Measurements from ENCODE around the gene RNU7-1.

Gene RNU7-1

DNA sequence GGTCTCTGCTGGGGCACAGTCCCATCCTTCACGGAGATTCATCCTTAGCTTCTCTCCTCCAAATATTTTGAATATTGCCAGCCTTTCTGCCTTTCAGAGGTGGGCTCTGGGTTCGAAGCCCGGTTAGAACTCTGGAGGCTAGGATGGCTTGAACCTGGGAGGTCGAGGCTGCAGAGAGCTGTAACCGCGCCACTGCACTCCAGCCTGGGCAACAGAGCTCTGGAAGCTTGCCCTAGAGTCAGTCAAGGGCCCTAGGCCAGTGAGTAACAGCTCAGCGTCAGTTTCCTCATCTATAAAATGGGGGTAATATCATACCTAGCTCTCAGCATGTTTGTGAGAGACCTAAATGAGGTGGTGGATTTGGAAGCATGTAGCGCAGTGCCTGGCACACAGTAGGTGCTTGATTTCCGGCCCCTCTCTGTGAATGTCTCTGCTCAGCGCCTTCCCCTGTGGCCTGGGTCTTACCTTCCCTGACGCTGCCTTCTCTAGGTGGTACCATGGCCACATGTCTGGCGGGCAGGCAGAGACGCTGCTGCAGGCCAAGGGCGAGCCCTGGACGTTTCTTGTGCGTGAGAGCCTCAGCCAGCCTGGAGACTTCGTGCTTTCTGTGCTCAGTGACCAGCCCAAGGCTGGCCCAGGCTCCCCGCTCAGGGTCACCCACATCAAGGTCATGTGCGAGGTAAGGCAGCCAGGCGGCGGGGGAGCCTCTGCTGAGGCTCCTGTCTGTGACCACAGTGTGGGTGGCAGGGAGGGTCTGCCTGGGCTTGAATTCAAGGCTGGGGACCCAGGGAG lies 10.9 kb downstream of the RNU7-1 start:
- no peak for DNase-seq

DNA sequence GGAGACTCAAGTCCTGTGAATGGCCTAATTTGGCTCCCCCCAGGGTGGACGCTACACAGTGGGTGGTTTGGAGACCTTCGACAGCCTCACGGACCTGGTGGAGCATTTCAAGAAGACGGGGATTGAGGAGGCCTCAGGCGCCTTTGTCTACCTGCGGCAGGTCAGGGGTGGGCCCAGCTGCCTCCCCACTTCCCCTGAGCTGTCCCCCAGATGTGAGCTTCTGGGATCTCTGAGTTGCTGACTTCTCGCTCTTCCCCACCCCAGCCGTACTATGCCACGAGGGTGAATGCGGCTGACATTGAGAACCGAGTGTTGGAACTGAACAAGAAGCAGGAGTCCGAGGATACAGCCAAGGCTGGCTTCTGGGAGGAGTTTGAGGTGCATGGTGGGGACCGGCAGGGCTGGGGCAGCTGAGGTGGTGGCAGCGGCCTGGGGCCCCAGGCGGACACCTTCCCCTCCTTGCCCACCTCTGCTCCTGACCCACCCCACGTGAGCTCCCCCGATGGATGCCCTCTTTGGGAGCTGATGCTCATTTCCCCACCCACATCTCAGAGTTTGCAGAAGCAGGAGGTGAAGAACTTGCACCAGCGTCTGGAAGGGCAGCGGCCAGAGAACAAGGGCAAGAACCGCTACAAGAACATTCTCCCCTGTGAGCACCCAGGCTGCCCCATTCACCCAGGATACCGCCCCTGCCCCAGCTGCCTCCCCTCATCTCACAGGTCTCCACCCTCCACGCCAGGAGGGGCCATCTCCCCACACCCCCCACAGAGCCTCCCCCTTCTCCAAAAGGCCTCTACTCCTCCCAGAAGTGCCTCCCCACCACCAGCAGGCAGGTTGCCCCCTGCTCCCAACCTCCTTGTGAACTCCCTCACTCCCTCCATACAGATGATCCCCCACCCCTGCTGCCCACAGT lies 11.7 kb downstream of the RNU7-1 start:
- DNase-seq = no peak

DNA sequence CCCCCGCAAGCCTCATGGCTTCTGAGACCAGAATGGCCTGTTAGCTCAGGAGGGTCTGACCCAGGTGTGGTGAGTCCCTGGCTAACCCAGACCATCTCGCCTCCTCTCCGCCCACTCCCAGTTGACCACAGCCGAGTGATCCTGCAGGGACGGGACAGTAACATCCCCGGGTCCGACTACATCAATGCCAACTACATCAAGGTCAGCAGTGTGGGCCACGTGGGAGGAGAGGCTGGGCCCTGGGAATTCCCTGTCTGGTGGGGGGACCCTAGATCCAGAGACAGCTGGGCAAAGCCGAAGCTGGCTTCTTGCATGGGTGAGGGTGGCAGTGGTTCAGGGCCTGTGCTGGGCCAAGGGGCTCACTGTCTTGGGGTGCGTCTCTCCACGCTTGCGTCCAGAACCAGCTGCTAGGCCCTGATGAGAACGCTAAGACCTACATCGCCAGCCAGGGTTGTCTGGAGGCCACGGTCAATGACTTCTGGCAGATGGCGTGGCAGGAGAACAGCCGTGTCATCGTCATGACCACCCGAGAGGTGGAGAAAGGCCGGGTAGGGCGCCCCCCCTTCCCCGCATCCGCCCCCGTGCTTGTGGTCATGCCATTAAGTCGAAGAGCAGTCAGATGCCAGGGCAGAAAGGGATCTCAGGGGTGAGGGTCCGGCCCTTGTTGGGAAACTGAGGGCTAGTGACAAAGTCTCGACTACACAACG lies 12.6 kb downstream of the RNU7-1 start:
- no peak for DNase-seq

DNA sequence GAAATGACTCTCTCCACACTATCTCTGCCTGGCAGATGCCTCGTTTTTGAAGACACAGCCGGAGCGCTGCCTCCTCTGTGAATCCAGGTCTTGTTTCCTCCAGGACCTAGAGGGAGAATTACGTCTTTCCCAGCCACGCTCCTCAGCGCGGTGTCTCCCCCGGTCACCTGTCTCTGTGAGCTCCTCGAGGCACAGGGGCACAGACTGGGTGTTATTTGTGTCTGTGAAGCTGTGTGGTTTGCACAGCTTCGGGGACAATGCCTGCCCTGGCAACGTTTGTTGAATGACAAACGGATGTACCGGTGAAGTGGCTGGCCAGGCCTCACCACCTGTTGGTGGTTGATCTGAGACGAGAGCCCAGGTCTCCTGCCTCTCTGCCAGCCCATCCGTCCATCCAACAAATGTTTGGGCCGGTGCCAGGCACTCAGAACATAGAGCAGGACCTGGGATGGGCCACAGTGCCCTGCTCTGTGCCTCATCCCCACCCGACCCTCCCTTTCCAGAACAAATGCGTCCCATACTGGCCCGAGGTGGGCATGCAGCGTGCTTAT lies 13.6 kb downstream of the RNU7-1 start:
- DNase-seq = no peak

DNA sequence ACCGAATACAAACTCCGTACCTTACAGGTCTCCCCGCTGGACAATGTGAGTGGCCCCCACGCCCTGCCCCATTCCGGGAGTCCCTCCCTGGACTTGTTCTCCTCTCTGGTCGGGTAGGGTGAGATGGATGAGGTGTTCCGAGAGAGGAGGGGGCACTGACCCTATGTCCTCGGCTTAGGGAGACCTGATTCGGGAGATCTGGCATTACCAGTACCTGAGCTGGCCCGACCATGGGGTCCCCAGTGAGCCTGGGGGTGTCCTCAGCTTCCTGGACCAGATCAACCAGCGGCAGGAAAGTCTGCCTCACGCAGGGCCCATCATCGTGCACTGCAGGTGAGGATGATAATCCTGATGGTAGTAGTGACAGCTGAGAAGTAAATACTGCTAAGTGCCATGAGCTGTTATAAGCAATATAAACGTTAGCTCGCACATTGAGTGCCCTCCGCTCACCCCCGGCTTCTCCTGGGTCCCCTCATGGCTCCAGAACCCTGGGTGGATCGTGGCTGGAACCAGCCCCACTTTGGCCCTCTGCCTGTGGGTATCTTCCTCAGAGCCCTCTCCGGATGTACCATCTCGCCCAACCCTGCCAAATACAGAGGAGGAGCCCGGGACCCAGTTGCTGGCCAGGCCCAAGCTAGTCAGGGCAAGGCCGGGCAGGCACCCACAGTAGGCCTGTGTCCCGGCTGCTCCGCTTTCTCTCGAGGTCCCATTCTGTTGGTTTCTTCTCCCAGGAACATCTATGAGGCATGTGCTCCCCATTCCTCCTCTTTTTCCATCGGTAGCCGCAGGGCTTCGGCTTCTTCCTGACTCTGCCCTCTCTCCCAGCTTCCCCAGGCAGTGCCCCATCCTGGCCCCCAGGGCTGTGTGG lies 14.4 kb downstream of the RNU7-1 start:
- DNase-seq = no peak

DNA sequence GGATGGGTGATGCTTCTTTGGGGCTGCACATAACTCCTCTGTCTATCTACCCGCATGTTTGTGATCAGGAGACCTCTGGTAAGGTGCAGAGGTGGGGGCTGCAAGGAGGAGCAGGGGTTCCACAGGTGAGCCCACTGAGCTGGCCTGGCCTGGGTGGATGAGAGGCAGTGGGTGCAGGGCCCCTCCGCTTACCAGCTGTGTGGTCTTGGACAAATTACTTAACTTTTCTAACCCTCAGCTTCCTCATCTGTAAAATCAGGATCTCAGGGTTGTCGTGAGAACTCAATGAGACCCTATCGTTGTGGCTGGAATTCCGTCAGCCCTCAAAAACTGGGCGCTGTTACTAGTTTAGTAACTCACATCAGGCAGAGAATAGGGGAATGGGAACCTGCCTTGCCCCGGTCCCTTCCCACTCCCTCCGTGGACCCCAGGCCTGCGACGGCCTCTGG lies 15.0 kb downstream of the RNU7-1 start:
- DNase-seq = no peak

DNA sequence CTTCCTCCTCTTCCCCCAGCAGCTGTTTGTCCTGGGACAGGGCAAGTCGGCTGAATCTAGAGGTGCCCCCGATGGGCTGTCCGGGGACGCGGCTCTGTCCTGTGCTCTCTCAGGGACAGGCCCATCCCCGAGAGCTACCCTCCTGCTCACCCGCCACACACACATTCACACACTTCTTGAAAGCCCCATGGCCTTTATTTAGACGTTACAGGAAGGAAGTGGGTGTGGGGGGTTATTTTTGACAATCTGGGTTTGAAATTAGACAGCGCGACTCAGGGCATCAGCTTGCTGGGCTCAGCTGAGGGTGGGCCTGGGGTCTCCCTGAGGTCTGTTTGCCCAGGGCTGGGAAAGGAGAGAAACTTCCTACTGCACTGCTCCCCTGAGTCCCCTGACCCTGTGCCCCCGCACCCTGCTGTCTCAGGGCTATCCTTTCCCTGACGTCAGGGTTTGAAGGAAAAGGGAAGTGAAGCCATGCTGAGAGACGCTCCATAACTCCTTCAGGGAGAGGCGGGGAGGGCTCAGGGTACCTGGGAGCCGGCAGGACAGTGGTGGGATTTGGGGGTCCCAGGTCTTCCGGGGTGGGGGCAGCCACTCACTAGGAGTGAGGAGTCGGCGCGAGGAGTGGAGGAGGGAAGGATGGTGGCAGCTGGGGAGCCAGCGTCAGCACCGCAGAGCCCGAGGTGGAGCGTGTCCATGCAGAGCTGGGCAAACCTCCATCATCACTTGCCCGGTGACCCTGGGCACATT lies 15.6 kb downstream of the RNU7-1 start:
- DNase-seq = no peak

DNA sequence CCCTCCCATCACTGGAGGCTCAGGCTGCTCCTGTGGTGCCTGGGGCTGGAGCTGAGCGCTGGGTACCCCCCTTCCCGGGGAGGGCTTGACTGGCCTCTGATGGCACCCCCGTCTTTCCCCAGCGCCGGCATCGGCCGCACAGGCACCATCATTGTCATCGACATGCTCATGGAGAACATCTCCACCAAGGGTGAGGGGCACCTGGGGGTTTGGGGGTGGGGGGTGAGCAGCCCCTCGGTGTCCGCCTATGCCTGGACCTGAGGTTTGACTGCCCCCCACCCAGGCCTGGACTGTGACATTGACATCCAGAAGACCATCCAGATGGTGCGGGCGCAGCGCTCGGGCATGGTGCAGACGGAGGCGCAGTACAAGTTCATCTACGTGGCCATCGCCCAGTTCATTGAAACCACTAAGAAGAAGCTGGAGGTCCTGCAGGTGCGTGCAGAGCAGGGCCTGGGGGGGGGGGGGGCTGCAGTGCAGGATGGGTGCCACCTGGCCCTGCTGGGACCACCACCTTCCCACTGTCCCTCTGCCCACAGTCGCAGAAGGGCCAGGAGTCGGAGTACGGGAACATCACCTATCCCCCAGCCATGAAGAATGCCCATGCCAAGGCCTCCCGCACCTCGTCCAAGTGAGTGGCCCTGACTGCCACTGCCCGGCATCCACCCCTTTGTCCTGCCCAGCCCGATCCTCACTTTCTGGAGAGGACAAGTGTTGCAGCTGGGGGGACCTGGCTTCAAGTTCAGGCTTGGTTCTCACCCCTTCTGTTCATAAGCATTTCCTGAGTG lies 16.4 kb downstream of the RNU7-1 start:
- DNase-seq = no peak

DNA sequence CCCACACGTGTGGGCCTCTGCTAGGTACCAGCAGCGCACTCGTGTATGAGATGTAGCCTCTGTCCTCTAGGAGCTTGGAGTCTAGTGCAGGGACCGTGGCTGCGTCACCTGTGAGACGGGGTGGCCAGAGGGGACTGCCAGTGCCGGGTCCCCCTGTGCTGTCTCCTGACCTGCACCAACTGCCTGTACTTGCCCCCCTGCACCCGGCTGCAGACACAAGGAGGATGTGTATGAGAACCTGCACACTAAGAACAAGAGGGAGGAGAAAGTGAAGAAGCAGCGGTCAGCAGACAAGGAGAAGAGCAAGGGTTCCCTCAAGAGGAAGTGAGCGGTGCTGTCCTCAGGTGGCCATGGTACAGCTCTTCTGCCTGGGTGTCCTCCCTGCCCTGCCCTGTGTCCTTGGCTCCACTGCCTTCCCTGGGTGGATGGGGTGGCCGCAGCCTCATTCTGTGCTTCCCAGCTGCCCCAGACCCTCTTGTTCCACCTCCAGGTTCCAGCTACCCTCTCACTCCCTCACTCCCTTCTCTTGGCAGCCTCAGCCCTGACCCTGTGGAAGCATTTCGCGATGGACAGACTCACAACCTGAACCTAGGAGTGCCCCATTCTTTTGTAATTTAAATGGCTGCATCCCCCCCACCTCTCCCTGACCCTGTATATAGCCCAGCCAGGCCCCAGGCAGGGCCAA lies 17.1 kb downstream of the RNU7-1 start:
- DNase-seq = peak; percentile 28

DNA sequence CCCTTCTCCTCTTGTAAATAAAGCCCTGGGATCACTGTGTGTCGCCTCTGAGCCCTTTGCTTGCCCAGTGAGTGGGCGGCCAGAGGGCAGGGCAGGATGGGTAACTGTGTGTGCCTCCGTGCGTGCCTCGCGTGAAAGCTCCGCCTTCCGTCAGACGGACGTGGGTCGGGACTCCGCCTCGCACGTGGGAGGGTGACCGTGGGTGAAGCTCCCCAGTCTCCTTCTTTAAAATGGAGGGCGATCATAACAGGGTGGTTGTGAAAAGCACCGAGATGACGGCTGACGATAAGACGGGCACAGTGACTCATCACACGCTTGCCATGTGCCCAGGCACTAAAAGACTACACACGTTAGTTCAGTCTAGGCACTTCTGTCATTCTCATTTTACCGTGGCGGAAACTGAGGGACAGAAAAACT lies 17.7 kb downstream of the RNU7-1 start:
- no peak for DNase-seq

DNA sequence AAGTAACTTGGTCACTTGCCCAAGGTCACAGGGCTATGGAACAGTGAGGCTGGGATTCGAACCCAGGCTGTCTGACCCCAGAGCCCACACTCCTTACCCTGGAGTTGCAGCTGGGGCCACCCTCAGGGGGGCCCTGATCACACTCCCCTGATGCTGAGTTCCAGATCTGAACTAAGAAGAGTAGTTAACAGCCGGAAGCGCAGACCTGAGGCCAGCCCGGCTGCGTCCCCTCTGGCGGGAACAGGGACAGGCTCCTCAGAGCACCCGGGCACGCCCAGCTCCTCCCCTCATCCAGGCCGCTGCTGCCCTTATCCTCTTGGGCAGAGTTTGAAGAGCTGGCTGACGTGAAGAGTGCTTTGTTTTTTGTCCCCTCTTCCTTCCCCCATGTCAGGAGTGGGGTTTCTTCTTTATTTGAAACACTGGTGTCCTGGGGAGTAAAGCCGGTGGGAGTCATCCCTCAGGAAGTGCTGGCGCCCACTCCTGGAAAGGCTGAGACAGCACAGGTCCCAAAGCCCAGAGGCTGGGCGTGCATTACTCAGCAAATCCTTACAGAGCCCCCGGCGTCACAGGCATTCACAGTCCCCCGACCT lies 18.2 kb downstream of the RNU7-1 start:
- DNase-seq = peak; percentile 86

DNA sequence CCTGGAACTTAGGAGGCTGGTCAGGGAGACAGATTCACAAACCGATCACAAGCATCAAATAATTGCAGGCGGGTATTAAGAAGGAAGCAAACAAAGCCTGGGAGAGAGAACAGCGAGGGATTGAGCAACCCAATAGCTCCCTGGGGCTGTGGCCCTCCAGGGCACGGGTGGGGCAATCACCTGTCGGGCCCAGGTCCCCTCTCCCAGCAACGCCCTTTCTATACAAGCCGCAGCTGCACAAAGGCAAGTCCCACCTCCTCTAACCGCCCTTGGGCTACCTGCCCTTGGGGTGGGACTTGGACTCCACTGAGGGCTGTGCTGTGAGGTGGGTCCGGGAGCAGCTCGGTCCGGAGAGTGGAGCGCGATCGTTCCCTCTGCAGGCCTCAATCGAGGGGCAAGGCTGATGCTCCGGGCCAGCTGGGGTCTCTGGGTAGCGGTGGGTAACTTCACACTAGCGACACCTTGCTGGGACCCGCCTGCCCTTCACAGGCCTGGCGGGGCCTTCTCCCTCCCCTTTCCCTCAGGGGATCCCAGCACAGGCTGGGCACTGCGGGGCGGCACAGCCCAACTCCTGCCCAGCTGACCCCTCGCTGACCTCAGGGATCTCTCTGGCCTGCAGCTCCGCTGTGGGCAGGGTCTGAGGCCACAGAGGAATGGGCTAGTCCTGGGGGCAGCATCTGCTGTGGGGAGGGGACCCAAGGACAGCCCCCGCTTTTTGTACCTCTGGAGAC lies 18.8 kb downstream of the RNU7-1 start:
- DNase-seq = no peak

DNA sequence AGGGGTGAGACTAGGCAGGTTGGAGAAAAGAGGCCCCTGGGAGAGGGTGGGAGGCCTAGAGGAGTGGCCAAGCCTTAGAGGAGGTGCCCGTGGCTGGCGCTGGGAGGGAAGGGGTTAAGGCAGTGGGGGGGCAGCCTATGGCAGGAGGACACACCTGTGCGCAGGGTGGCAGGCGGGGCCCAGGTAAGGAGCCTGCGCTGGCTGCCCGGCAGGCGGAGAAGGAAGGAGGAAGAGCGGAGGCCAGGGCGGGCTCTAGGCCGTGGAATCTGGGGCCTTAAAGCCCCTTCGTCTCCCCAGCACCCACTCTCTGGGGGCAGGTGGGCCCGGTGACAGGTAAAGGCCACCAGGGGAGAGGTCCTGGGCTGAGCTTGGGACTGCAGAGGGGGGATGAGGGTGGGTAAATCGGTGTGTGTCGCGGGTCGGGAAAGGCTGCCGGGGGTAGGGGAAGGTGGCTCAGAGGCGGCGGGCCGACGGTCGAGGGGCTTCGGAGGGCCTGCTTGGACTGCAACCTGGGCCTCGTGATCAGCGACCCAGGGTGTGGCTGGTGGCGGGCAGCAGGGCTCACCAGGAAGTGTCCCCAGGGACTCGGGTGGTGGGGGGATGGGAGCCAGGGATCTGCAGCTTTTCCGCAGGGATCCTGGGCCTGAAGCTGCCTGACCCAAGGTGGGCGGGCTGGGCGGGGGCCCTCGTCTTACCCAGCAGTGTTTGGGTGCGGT lies 19.6 kb downstream of the RNU7-1 start:
- DNase-seq = no peak

DNA sequence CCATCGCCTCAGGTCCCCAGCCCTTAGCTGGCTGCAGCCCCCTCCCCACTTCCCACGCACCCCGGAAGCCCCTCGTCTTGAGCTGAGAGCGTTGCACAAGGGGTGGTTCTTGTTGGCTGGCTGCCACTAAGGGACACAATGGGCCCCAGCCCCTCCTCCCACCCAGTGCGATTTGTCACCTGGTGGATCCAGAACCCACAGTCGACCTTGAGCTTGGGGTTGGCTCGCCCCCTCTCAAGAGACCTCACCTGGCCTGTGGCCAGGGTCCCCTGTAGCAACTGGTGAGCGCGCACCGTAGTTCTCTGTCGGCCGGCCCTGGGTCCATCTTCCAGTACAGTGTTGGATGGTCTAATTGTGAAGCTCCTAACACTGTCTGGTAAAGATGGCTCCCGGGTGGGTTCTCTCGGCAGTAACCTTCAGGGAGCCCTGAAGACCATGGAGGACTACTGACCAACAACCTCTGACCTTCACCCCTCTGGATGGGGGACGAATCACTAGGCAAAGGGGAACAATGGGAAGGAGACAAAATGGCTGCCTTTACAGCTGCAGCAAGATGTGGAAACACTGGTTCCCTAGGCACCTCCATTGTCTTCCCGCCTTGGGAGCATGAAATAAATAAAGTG lies 20.3 kb downstream of the RNU7-1 start:
- no peak for DNase-seq

DNA sequence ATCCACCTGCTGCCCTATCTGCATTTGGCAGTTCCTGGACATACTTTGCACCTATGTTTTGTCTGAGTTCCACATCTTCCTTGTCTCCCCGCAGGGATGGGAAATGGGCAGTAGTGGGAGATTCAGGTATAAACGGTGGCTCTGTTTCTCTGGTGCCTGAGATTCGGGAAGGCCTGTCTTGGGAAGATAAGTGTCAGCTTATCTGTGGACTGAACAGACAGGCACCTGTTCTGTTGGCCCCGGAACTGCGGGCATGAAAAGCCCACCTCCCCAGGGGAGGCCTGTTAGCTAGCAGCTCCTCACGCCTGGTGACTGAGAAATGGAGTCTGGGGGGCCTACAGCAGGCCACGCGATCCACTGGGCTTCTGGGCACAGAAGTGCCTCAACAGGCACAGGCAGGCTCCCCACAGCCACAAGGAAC lies 21.0 kb downstream of the RNU7-1 start:
- DNase-seq = no peak

DNA sequence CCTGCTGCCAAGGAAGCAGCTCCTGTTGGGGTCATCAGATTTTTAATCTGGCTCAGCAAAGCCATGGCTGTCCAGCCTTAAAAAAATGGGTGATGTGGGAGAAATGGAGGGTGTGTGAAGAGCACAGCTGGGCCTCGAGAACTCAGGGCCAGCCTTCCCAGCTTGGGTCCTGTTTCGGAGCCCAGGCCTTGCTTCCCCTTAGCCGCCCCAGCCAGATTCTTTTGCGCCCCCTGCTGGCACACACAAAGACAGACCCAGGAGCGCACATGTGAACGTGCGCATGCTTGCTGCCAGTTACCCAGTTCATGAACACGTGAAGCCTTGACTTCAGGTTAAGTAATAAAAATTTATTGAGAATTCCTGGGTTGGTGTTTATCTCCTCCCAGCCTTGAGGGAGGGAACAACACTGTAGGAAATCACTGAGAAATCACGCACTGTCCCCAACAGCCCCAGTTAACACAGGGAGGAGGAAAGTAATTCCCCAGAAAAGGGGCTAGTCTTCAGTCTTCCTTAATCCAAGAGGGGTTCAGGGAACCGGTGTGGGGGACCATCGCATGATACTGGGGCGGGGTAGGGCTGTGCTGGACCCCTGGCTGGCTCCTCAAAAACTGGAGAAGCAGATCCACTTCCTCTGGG lies 21.5 kb downstream of the RNU7-1 start:
- peak; percentile 76 for DNase-seq

DNA sequence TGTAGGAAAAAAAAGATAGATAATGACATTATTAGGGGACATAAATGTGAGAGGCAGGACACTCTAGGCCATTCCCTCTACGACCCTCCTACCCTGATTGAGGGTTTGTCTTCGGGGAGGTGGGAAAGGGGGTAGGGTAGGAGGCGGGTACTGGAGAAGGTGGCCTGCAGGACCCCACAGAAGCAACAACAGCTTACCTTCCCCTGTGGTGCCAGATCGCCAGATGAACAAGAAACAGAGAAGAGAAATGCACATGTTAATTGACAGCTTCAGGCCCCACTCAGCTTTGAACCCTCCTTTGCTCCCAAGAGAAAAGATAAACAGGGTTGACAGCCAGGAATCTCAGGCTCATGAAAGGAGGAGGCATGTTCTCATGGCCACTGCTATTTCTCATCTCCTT lies 22.1 kb downstream of the RNU7-1 start:
- DNase-seq = no peak
